HEK293 (cell line): ENCODE results near the gene BEST2.

ENCODE experiments used
- CTCF ChIA-PET: fragments of 350-600 bp; formaldehyde crosslinking; extraction: SDS; loops from one replicate; lab custom pipeline; 2021; ENCODE audit warnings: antibody characterized with exemption; lab: Yijun Ruan, JAX
- POLR2A ChIA-PET: fragments of 300-600 bp; formaldehyde crosslinking; extraction: SDS; loops from one replicate; lab custom pipeline; 2020; ENCODE audit warnings: antibody characterized with exemption, inconsistent platforms; lab: Yijun Ruan, JAX
- H3K27ac ChIP-seq: fragments of 200-500 bp; sonication (Bioruptor generic); 2 replicates; pipeline ENCODE4 v1.5.1; 2014; ENCODE audit warnings: low read depth, low read length, control low read depth, inconsistent platforms; ENCODE audit errors: extremely low read depth
- H3K36me3 ChIP-seq, 2 experiments: fragments of 200-500 bp in 1 of 2; sonication (Bioruptor generic) in 1 of 2; 1 replicate in 1 of 2; 2 replicates in 1 of 2; pipeline ENCODE4 v1.5.1; 2014 to 2017; ENCODE audit warnings: inconsistent platforms in 2 of 2, low read length in 2 of 2; ENCODE audit not compliant: control insufficient read depth in 2 of 2, insufficient read depth in 1 of 2
- H3K4me1 ChIP-seq: fragments of 200-500 bp; sonication (Bioruptor generic); 2 replicates; pipeline ENCODE4 v1.5.1; 2014; ENCODE audit warnings: mild to moderate bottlenecking, low read length, inconsistent platforms; ENCODE audit not compliant: control insufficient read depth, insufficient read depth
- H3K4me3 ChIP-seq: 2 replicates; pipeline ENCODE4 v1.5.1; 2011; ENCODE audit warnings: low read depth, mild to moderate bottlenecking, control low read depth, low read length, moderate library complexity
- H3K9me3 ChIP-seq: fragments of 200-500 bp; sonication (Bioruptor generic); 2 replicates; pipeline ENCODE4 v1.5.1; 2014; ENCODE audit warnings: low read depth, low read length, inconsistent platforms; ENCODE audit not compliant: control insufficient read depth, insufficient read depth
- GFI1B ChIP-seq: fragments of 450-650 bp; formaldehyde crosslinking; IDR thresholded peaks from 2 replicates; pipeline ENCODE4 v1.5.1; 2016; ENCODE audit warnings: missing biosample characterization, missing genetic modification characterization
- GLI4 ChIP-seq: fragments of 450-650 bp; formaldehyde crosslinking; IDR thresholded peaks from 2 replicates; pipeline ENCODE4 v1.5.1; 2016; ENCODE audit warnings: missing biosample characterization, missing genetic modification characterization
- MYNN ChIP-seq: fragments of 450-650 bp; formaldehyde crosslinking; IDR thresholded peaks from 2 replicates; pipeline ENCODE4 v1.5.1; 2016; ENCODE audit warnings: missing biosample characterization, missing genetic modification characterization, borderline replicate concordance
- PRDM10 ChIP-seq: fragments of 450-650 bp; formaldehyde crosslinking; IDR thresholded peaks from 2 replicates; pipeline ENCODE4 v1.5.1; 2016; ENCODE audit warnings: missing biosample characterization, missing genetic modification characterization
- SCRT2 ChIP-seq: fragments of 450-650 bp; formaldehyde crosslinking; IDR thresholded peaks from 2 replicates; pipeline ENCODE4 v1.5.1; 2016; ENCODE audit warnings: missing biosample characterization, missing genetic modification characterization
- SP2 ChIP-seq: fragments of 450-650 bp; formaldehyde crosslinking; IDR thresholded peaks from 2 replicates; pipeline ENCODE4 v1.5.1; 2016; ENCODE audit warnings: missing biosample characterization, missing genetic modification characterization
- TCF7L2 ChIP-seq: IDR thresholded peaks from 2 replicates; pipeline ENCODE4 v1.6.1; 2011; ENCODE audit warnings: low read depth, mild to moderate bottlenecking, inconsistent platforms, low read length, moderate library complexity, borderline replicate concordance
- ZBTB1 ChIP-seq: fragments of 450-650 bp; formaldehyde crosslinking; IDR thresholded peaks from 2 replicates; pipeline ENCODE4 v1.5.1; 2016; ENCODE audit warnings: missing biosample characterization, missing genetic modification characterization
- ZFP37 ChIP-seq: fragments of 450-650 bp; formaldehyde crosslinking; IDR thresholded peaks from 2 replicates; pipeline ENCODE4 v1.5.1; 2016; ENCODE audit warnings: missing biosample characterization, missing genetic modification characterization
- ZNF211 ChIP-seq: fragments of 450-650 bp; formaldehyde crosslinking; IDR thresholded peaks from 2 replicates; pipeline ENCODE4 v1.5.1; 2016; ENCODE audit warnings: low read depth, missing biosample characterization, missing genetic modification characterization
- ZNF23 ChIP-seq: fragments of 450-650 bp; formaldehyde crosslinking; IDR thresholded peaks from 2 replicates; pipeline ENCODE4 v1.5.1; 2016; ENCODE audit warnings: missing biosample characterization, missing genetic modification characterization, borderline replicate concordance
- ZNF335 ChIP-seq: fragments of 450-650 bp; formaldehyde crosslinking; conservative IDR thresholded peaks from 2 replicates; pipeline ENCODE4 v1.5.1; 2016; ENCODE audit warnings: missing biosample characterization, missing genetic modification characterization
- ZNF341 ChIP-seq: fragments of 450-650 bp; formaldehyde crosslinking; IDR thresholded peaks from 2 replicates; pipeline ENCODE4; 2016; ENCODE audit warnings: low read depth, missing biosample characterization, missing genetic modification characterization
- ZNF366 ChIP-seq: fragments of 450-650 bp; formaldehyde crosslinking; conservative IDR thresholded peaks from 2 replicates; pipeline ENCODE4 v1.5.1; 2016; ENCODE audit warnings: missing biosample characterization, missing genetic modification characterization
- ZNF488 ChIP-seq: fragments of 450-650 bp; formaldehyde crosslinking; IDR thresholded peaks from 2 replicates; pipeline ENCODE4 v1.5.1; 2016; ENCODE audit warnings: missing biosample characterization, missing genetic modification characterization
- ZNF580 ChIP-seq: fragments of 450-650 bp; formaldehyde crosslinking; IDR thresholded peaks from 2 replicates; pipeline ENCODE4 v1.5.1; 2016; ENCODE audit warnings: missing biosample characterization, missing genetic modification characterization
- ZNF624 ChIP-seq: fragments of 450-650 bp; formaldehyde crosslinking; IDR thresholded peaks from 2 replicates; pipeline ENCODE4 v1.5.1; 2017; ENCODE audit warnings: missing biosample characterization, missing genetic modification characterization
- ZNF664 ChIP-seq: fragments of 450-650 bp; formaldehyde crosslinking; IDR thresholded peaks from 2 replicates; pipeline ENCODE4 v1.5.1; 2016; ENCODE audit warnings: missing biosample characterization, missing genetic modification characterization
- ZNF704 ChIP-seq: fragments of 450-650 bp; formaldehyde crosslinking; IDR thresholded peaks from 2 replicates; pipeline ENCODE4 v1.5.1; 2016; ENCODE audit warnings: missing biosample characterization, missing genetic modification characterization
- ZNF768 ChIP-seq: fragments of 450-650 bp; formaldehyde crosslinking; IDR thresholded peaks from 2 replicates; pipeline ENCODE4 v1.5.1; 2018; ENCODE audit warnings: missing biosample characterization, mild to moderate bottlenecking, missing genetic modification characterization

The BEST2 gene

GRCh38 chr19:12736995-12737834 lies 14.4 kb upstream of the BEST2 start, which contains the start of gene GET3 (continued):
- TF ChIP-seq PRDM10 (tag by site-specific recombination): peak; percentile 99
- TF ChIP-seq ZNF768 (tag by site-specific recombination): no peak
- no peak for TF ChIP-seq ZNF664 (tag by site-specific recombination)
- TF ChIP-seq ZNF23 (tag by site-specific recombination): no peak
- TF ChIP-seq ZNF366 (tag by site-specific recombination): peak; percentile 85
- no peak for TF ChIP-seq ZBTB1 (tag by site-specific recombination)
- TF ChIP-seq TCF7L2: no peak
- TF ChIP-seq SCRT2 (tag by site-specific recombination): no peak
- peak; percentile 93 for TF ChIP-seq ZNF580 (tag by site-specific recombination)
- TF ChIP-seq GFI1B (tag by site-specific recombination): no peak
- no peak for TF ChIP-seq ZNF488 (tag by site-specific recombination)
- no peak for TF ChIP-seq ZNF624 (tag by site-specific recombination)
- no peak for TF ChIP-seq GLI4 (tag by site-specific recombination)
- TF ChIP-seq SP2 (tag by site-specific recombination): peak; percentile 99
- TF ChIP-seq MYNN (tag by site-specific recombination): no peak
- TF ChIP-seq ZNF211 (tag by site-specific recombination): no peak
- TF ChIP-seq, all 188 proteins: peak for 58

- TF ChIP-seq ZFP37 (0 out of 2 replicates have a peak, but pooled peaks have one; percentile 6), ZNF335 (tag by site-specific recombination) (peak; percentile 94), ZNF341 (tag by site-specific recombination) (no peak), ZNF704 (tag by site-specific recombination) (no peak)
- TF ChIP-seq, all 188 proteins: peak for 2
- Histone ChIP-seq H3K27ac (peak overlapping the region; percentile 84; the same call in 1 of the 2 replicates), H3K36me3 (peaks cover 10 to 28% of the 10 kb centered on the region in 2 experiments; a peak in 2 of 3 replicates), H3K4me1 (0 out of 2 replicates have a peak, but pooled peaks cover 4% of the 10 kb centered on the region), H3K9me3 (no peaks in the 10 kb centered on the region), H3K4me3 (peak overlapping the region; percentile 96)
- CTCF ChIA-PET: interaction anchor here (0.6 to 5.1 kb wide), 5 partner anchors 19 to 912 kb away, joined by 3 to 32 read pairs (median 5); no protein-coding TSS in a partner anchor
- POLR2A ChIA-PET: interaction anchor here (1.3 to 5.4 kb wide), 2 partner anchors 16 to 22 kb away, joined by 3 to 89 read pairs; partner anchors contain the start of gene TNPO2
Observed at GRCh38 chr19:12737835-12738351, 13.7 kb upstream of the BEST2 start.
